GM12878 (cell line): ENCODE results near the gene SH3GL3. TPM values are rescaled to one million over a fixed set of nuclear protein-coding genes. Genes with fewer than 3 reads are reported as not detected.

ENCODE experiments used
- ATAC-seq: fragments of 200-7000 bp; cut with Tn5 transposase; 3 replicates; pipeline ENCODE4 v1.9.1; 2020; ENCODE audit warnings: mild to moderate bottlenecking, moderate library complexity
- BruUV-seq: library from RNA; stranded (reverse); fragments of 400-500 nt; replicated peaks from 2 replicates; lab custom pipeline; 2021; lab: Mats Ljungman, UMichigan
- CTCF ChIA-PET: fragments of 300-600 bp; sonication (Branson Sonifier 250); formaldehyde crosslinking; extraction: SDS; loops from one replicate; lab custom pipeline; 2021; ENCODE audit warnings: inconsistent platforms; lab: Yijun Ruan, JAX
- POLR2A ChIA-PET: fragments of 350-600 bp; formaldehyde crosslinking; extraction: SDS; loops from one replicate; lab custom pipeline; 2021; ENCODE audit warnings: inconsistent platforms; lab: Charles Lee
- RAD21 ChIA-PET: fragments of 300-600 bp; sonication (Branson Sonifier 250); formaldehyde crosslinking; loops from one replicate; lab custom pipeline; 2023; ENCODE audit warnings: antibody characterized with exemption; ENCODE audit not compliant: unreplicated experiment; lab: Charles Lee
- SMC1A ChIA-PET: fragments of 300-600 bp; sonication (Branson Sonifier 250); formaldehyde crosslinking; loops from one replicate; lab custom pipeline; 2023; ENCODE audit not compliant: unreplicated experiment, uncharacterized antibody; lab: Charles Lee
- DNase-seq: peaks from one replicate; pipeline ENCODE4 v3.0.0-alpha.2; 2011; ENCODE audit warnings: low read depth, low spot score
- FAIRE-seq: peaks from 3 replicates; lab custom pipeline; 2011; peaks lifted over from hg19 to GRCh38; lab: Jason Lieb, UNC
- H2AFZ ChIP-seq: 2 replicates; pipeline ENCODE4 v1.6.0; 2011; ENCODE audit warnings: low read depth, low read length, control low read depth; ENCODE audit not compliant: control insufficient read depth
- H3K27ac ChIP-seq: 2 replicates; pipeline ENCODE4 v1.5.1; 2011; ENCODE audit warnings: control low read depth; ENCODE audit not compliant: control insufficient read depth, insufficient read depth
- H3K27me3 ChIP-seq, 2 experiments: replicated peaks in 1 of 2; 2 replicates each; pipeline versions ENCODE4 v1.6.0 to v1.6.1; 2011; ENCODE audit warnings: low read length in 1 of 2; ENCODE audit not compliant: control insufficient read depth in 2 of 2, insufficient read depth in 2 of 2
- H3K36me3 ChIP-seq, 2 experiments: 2 replicates each; pipeline ENCODE4 v1.5.1; 2011; ENCODE audit warnings: low read length in 1 of 2; ENCODE audit not compliant: control insufficient read depth in 2 of 2, insufficient read depth in 2 of 2
- H3K4me1 ChIP-seq: 2 replicates; pipeline ENCODE4 v1.6.1; 2011; ENCODE audit warnings: mild to moderate bottlenecking, low read length, moderate library complexity, mixed read lengths; ENCODE audit not compliant: control insufficient read depth, insufficient read depth
- H3K4me2 ChIP-seq: 2 replicates; pipeline ENCODE4 v1.6.0; 2011; ENCODE audit warnings: control low read depth; ENCODE audit not compliant: control insufficient read depth, insufficient read depth
- H3K4me3 ChIP-seq: fragments of 200-600 bp; sonication (generic); 2 replicates; pipeline ENCODE4 v1.5.1; 2016
- H3K79me2 ChIP-seq: 2 replicates; pipeline ENCODE4 v1.6.0; 2011; ENCODE audit warnings: low read length; ENCODE audit not compliant: control insufficient read depth, insufficient read depth
- H3K9ac ChIP-seq: 2 replicates; pipeline ENCODE4 v1.8.0; 2011; ENCODE audit warnings: low read length, control low read depth, mixed read lengths; ENCODE audit not compliant: control insufficient read depth, insufficient read depth
- H3K9me3 ChIP-seq: replicated peaks from 3 replicates; pipeline ENCODE4 v1.5.1; 2011; ENCODE audit warnings: mild to moderate bottlenecking, low read length; ENCODE audit not compliant: control insufficient read depth, insufficient read depth
- H4K20me1 ChIP-seq: 2 replicates; pipeline ENCODE4 v1.6.0; 2011; ENCODE audit not compliant: control insufficient read depth, insufficient read depth
- FOXK2 ChIP-seq: fragments of 450-650 bp; IDR thresholded peaks from 2 replicates; pipeline ENCODE4 v1.6.1; 2017; ENCODE audit warnings: mild to moderate bottlenecking, moderate library complexity
- MEF2B ChIP-seq: fragments of 450-650 bp; IDR thresholded peaks from 2 replicates; pipeline ENCODE4 v1.6.1; 2018; ENCODE audit warnings: mild to moderate bottlenecking, moderate library complexity; ENCODE audit not compliant: partially characterized antibody, poor library complexity, severe bottlenecking
- NFXL1 ChIP-seq: fragments of 450-650 bp; IDR thresholded peaks from 2 replicates; pipeline ENCODE4 v1.6.1; 2017; ENCODE audit warnings: antibody characterized with exemption, mild to moderate bottlenecking, borderline replicate concordance
- PML ChIP-seq: IDR thresholded peaks from 2 replicates; pipeline ENCODE4 v1.6.1; 2012; ENCODE audit warnings: low read length, inconsistent platforms
- POLR2A ChIP-seq: IDR thresholded peaks from 2 replicates; pipeline ENCODE4 v1.6.1; 2011; ENCODE audit warnings: low read depth, mild to moderate bottlenecking, low read length
- RAD21 ChIP-seq: IDR thresholded peaks from 2 replicates; pipeline ENCODE4 v1.6.1; 2011; ENCODE audit warnings: mild to moderate bottlenecking, low read depth, low read length, moderate library complexity; ENCODE audit not compliant: insufficient read depth
- RELA ChIP-seq: fragments of 450-650 bp; IDR thresholded peaks from 2 replicates; pipeline ENCODE4 v1.8.0; 2014; ENCODE audit warnings: borderline replicate concordance; ENCODE audit not compliant: partially characterized antibody
- SIN3A ChIP-seq: IDR thresholded peaks from 2 replicates; pipeline ENCODE4 v1.6.1; 2012; ENCODE audit warnings: low read depth, low read length, improper control_type of control experiment
- SIX5 ChIP-seq: IDR thresholded peaks from 2 replicates; pipeline ENCODE4 v1.6.1; 2011; ENCODE audit warnings: mild to moderate bottlenecking, low read depth, low read length, moderate library complexity; ENCODE audit not compliant: severe bottlenecking
- TAF1 ChIP-seq: IDR thresholded peaks from 2 replicates; pipeline ENCODE4 v1.6.1; 2011; ENCODE audit warnings: mild to moderate bottlenecking, low read depth, low read length, borderline replicate concordance
- YY1 ChIP-seq: IDR thresholded peaks from 2 replicates; pipeline ENCODE4 v1.6.1; 2011; ENCODE audit warnings: low read depth, mild to moderate bottlenecking, low read length
- WGBS: methylation state at CpG from one replicate; pipeline ENCODE4 v1.1.6; 2016; ENCODE audit warnings: low lambda C conversion rate; ENCODE audit not compliant: insufficient replicate concordance, insufficient coverage; ENCODE audit errors: missing lambda C conversion rate; 5-methylcytosine and 5-hydroxymethylcytosine counted together
- in situ Hi-C: fragments of 300-500 bp; cut with MboI; formaldehyde crosslinking; loops from 9 replicates; pipeline ENCODE4 v1.14.3; 2018; ENCODE audit warnings: mixed read lengths
- intact Hi-C: fragments of 100-400 bp; cut with micrococcal nuclease; formaldehyde crosslinking; loops from one replicate; pipeline ENCODE4 v1.14.2; 2022; ENCODE audit not compliant: unreplicated experiment
- polyA plus RNA-seq, 11 experiments: library from polyadenylated mRNA; depleted of rRNA in 4 of 11; unstranded in 6 of 11; stranded (reverse) in 5 of 11; fragments of >200 nt; fragmentation: Nextera tagmentation in 4 of 11; fragmentation: Illumina TruSeq in 1 of 11; extraction: Ambion mirVana in 4 of 11; extraction: Trizol in 1 of 11; gene quantifications; 1 replicate in 1 of 11; 2 replicates in 10 of 11; pipeline versions ENCODE4 v1.2.1 to v1.2.3, GENCODE V29; 2011 to 2016; ENCODE audit warnings: inconsistent platforms in 2 of 11, missing spikeins in 2 of 11, low read depth in 1 of 11
- total RNA-seq, 4 experiments: library from RNA; depleted of rRNA in 3 of 4; stranded (reverse); fragments of >200 nt in 3 of 4; fragmentation: Illumina TruSeq in 1 of 4; extraction: Trizol in 1 of 4; gene quantifications; 2 replicates each; pipeline versions ENCODE4 v1.2.1 to v1.2.3, GENCODE V29; 2013 to 2021
- TF ChIP-seq, protein P1 (sequence below): IDR thresholded peaks from 2 replicates; pipeline ENCODE4 v1.6.1; 2011; ENCODE audit warnings: mild to moderate bottlenecking, low read depth, low read length, moderate library complexity; ENCODE audit not compliant: insufficient replicate concordance

Gene SH3GL3
- total and polyA plus RNA-seq, 10 of the 15 experiments (the other 5 are each of a cell fraction or from before 2014, with no cell fraction given): not detected

DNA sequence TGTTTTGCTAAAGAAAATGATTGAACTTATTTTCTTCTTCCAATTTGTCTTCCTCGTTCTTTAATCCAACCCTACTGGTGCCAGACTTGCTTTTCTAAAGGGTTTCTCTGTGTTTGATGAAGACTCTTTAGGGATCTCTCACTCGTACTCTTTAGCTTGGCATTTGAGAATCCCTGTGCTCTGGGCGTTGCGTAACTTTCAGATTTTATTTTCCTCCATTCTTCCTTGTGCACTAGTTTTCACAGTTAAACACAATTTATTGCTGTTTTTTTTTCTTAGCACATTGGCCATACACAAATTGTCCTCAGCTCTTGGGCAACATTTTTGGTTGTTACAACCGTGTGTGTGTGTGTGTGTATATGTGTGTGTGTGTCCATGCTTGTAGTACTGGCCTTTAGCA, 111.0 kb downstream of the SH3GL3 start:
- in situ Hi-C loops: loop anchor here (5.0 kb wide), 2 partner anchors 121 to 306 kb away; no protein-coding TSS in a partner anchor
- 32% methylated on average over 5 of the region's 5 CpGs for WGBS
- no peak overlapping the region for H3K4me3 ChIP-seq

More for the DNA sequence above, 111.0 kb downstream of the SH3GL3 start:
- TF ChIP-seq SIX5 (no peak), NFXL1 (no peak), RELA (no peak), SIN3A (no peak), RAD21 (no peak), POLR2A (no peak), TAF1 (no peak), YY1 (no peak), MEF2B (no peak), FOXK2 (no peak), PML (no peak)
- TF ChIP-seq, protein P1, sequence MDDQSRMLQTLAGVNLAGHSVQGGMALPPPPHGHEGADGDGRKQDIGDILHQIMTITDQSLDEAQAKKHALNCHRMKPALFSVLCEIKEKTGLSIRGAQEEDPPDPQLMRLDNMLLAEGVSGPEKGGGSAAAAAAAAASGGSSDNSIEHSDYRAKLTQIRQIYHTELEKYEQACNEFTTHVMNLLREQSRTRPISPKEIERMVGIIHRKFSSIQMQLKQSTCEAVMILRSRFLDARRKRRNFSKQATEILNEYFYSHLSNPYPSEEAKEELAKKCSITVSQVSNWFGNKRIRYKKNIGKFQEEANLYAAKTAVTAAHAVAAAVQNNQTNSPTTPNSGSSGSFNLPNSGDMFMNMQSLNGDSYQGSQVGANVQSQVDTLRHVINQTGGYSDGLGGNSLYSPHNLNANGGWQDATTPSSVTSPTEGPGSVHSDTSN: no peak
- H3K36me3 ChIP-seq: no peaks in the 10 kb centered on the region
- H3K4me1 ChIP-seq: no peaks in the 10 kb centered on the region
- intact Hi-C loops: no loop called here
- H3K9me3 ChIP-seq: no peaks in the 10 kb centered on the region
- no peak overlapping the region for H2AFZ ChIP-seq
- DNase-seq (no peak), ATAC-seq (no peak), FAIRE-seq (no peak)
- SMC1A ChIA-PET: interaction anchor here (1.2 to 1.4 kb wide), 3 partner anchors 10 to 310 kb away, joined by 3 read pairs; no protein-coding TSS in a partner anchor
- RAD21 ChIA-PET: no interaction called here
- no peak overlapping the region for H3K9ac ChIP-seq
- H3K4me2 ChIP-seq: no peak overlapping the region
- no peaks in the 10 kb centered on the region for H4K20me1 ChIP-seq
- no peaks in the 10 kb centered on the region for H3K27me3 ChIP-seq
- H3K27ac ChIP-seq: no peak overlapping the region
- POLR2A ChIA-PET: no interaction called here
- CTCF ChIA-PET: interaction anchor here (1.5 to 3.0 kb wide), 3 partner anchors 10 to 311 kb away, joined by 5 to 17 read pairs (median 17); no protein-coding TSS in a partner anchor
- H3K79me2 ChIP-seq: no peaks in the 10 kb centered on the region
- BruUV-seq: no TSS peak
